Chondrocyte (in vitro differentiated cells): ENCODE results near the gene PDLIM1. TPM values are rescaled to one million over a fixed set of nuclear protein-coding genes. Genes with fewer than 3 reads are reported as not detected.
"Not testable (repeated sequence)": the region's sequence is repeated elsewhere in the genome, so short reads cannot be mapped to it uniquely, and the experiment has no call there.

Source experiments
- DNase-seq: peaks from one replicate; pipeline ENCODE4 v3.0.0; 2021; ENCODE audit warnings: mixed read lengths, low spot score
- H3K27ac Mint-ChIP-seq: one replicate; pipeline ENCODE4 v1.8.0; 2021; ENCODE audit warnings: mild to moderate bottlenecking, moderate library complexity, mixed read lengths; ENCODE audit not compliant: unreplicated experiment
- H3K27me3 Mint-ChIP-seq: 2 replicates; pipeline ENCODE4 v1.8.0; 2021; ENCODE audit warnings: low read depth, mixed read lengths
- H3K36me3 Mint-ChIP-seq: 2 replicates; pipeline ENCODE4 v1.8.0; 2021; ENCODE audit warnings: low read depth, mixed read lengths
- H3K4me1 Mint-ChIP-seq: 2 replicates; pipeline ENCODE4 v1.8.0; 2021; ENCODE audit warnings: low read depth, mild to moderate bottlenecking, mixed read lengths
- H3K4me3 Mint-ChIP-seq: one replicate; pipeline ENCODE4 v1.8.0; 2021; ENCODE audit warnings: mild to moderate bottlenecking, moderate library complexity, mixed read lengths; ENCODE audit not compliant: unreplicated experiment
- H3K9me3 Mint-ChIP-seq: 2 replicates; pipeline ENCODE4 v1.8.0; 2021; ENCODE audit warnings: low read depth, mixed read lengths
- total RNA-seq: library from RNA; stranded (reverse); gene quantifications from 3 replicates; pipeline ENCODE4 v1.2.1, GENCODE V29; 2021
- TF ChIP-seq, protein P1 (sequence below): fragments of 200-600 bp; sonication (generic); IDR thresholded peaks from 2 replicates; pipeline ENCODE4 v1.5.0; 2021; ENCODE audit warnings: antibody characterized with exemption, mild to moderate bottlenecking, moderate library complexity

Gene PDLIM1
- total RNA-seq, 1 donor from 2014 or later, result 110 TPM

DNA sequence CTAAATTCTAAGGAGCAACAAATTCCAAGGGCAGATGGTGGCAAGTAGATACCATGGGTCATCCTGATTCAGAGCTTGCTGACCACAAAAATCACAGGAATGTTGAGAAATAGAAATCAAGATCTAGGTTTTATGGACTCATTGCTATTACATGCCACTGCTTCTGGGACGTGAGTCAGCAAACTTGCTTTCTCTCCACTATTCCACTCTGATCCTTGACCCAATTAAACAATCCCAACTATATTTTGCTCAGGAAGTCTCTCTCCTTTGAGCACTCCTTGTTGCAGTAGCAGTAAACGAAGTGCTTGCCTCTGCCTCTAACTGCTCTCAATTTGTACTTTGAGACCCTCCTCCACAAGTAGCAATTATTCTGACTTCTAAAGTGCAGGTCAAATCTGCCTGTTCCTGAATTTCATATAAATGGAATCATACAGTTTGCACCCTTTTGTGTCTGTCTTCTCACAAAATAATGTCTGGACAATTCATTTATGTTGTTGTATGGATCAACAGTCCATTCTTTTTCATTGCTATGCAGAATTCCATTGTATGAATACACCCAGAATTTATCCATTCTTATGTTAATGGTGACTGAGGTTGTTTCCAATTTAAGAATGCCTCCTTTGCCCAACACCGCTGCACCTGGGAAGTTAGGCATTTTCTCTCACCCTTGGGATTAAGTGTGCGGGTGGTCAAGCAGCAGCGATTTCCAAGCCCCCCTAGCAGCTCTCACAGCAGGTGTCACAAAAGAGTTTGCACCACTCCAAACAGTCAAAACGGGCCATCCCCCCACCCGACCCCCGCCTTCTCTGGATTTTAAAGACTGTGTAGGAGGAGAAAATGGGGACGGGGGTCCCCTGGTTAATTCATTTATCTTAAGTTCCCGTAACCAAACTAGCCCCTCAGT, 60.8 kb downstream of the PDLIM1 start:
- peak overlapping the region; percentile 91 for H3K27ac Mint-ChIP-seq
- H3K36me3 Mint-ChIP-seq, result peaks cover 12% of the 10 kb centered on the region
- H3K27me3 Mint-ChIP-seq, result no peaks in the 10 kb centered on the region
- TF ChIP-seq, protein P1, sequence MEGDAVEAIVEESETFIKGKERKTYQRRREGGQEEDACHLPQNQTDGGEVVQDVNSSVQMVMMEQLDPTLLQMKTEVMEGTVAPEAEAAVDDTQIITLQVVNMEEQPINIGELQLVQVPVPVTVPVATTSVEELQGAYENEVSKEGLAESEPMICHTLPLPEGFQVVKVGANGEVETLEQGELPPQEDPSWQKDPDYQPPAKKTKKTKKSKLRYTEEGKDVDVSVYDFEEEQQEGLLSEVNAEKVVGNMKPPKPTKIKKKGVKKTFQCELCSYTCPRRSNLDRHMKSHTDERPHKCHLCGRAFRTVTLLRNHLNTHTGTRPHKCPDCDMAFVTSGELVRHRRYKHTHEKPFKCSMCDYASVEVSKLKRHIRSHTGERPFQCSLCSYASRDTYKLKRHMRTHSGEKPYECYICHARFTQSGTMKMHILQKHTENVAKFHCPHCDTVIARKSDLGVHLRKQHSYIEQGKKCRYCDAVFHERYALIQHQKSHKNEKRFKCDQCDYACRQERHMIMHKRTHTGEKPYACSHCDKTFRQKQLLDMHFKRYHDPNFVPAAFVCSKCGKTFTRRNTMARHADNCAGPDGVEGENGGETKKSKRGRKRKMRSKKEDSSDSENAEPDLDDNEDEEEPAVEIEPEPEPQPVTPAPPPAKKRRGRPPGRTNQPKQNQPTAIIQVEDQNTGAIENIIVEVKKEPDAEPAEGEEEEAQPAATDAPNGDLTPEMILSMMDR, result no peak
- DNase-seq, result no peak
- H3K9me3 Mint-ChIP-seq, result no peaks in the 10 kb centered on the region
- peaks cover 44% of the 10 kb centered on the region for H3K4me1 Mint-ChIP-seq
- H3K4me3 Mint-ChIP-seq, result peak overlapping the region; percentile 55

DNA sequence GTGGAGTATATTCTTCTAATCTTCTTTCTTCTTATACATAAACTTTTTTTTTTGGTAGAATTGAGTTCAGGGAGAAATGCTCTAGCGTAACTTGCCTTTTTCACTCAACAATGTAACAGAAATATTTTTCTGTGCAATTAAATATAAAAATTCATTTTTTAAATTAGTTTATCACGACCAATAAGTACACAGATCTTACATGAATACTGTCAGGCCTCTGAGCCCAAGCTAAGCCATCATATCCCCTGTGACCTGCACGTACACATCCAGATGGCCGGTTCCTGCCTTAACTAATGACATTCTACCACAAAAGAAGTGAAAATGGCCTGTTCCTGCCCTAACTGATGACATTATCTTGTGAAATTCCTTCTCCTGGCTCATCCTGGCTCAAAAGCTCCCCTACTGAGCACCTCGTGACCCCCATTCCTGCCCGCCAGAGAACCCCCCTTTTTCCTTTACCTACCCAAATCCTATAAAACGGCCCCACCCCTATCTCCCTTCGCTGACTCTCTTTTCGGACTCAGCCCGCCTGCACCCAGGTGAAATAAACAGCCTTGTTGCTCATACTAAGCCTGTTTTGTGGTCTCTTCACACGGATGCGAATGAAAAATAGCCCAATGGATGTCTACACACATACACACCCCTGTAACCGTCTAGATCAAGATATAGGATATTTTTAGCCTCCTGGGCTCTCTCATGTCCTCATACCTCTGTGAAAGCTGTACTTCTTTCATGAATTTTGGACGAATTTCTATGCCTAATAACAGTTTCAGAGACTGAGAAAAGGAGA, 61.7 kb downstream of the PDLIM1 start:
- Mint-ChIP-seq H3K27ac (peak overlapping the region; percentile 91), H3K4me3 (peak overlapping the region; percentile 14), H3K4me1 (peaks cover 41% of the 10 kb centered on the region), H3K36me3 (peaks cover 12% of the 10 kb centered on the region)
- not testable (repeated sequence) for H3K9me3 Mint-ChIP-seq, DNase-seq, H3K27me3 Mint-ChIP-seq

DNA sequence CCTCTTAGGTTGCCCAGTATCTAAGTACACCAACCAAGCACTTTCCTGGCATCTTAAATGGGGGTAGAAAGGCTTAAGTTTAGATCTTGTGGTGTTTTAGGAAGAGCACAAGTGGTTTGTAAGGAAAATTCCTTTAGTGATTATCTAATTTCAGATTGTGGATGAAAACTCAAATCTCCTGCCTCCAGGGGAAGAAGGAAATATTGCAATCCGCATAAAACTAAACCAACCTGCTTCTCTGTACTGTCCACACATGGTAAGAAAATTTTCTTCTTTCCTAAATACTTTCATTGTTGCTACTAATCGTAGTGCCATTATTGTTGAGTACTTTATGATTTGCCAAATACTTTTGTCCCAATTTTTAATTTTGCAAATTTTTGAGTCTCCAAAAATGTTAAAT, 65.7 kb downstream of the PDLIM1 start:
- no peaks in the 10 kb centered on the region for H3K27me3 Mint-ChIP-seq
- peaks cover 4% of the 10 kb centered on the region for H3K9me3 Mint-ChIP-seq
- no peak overlapping the region for H3K4me3 Mint-ChIP-seq
- no peak for DNase-seq
- H3K4me1 Mint-ChIP-seq, result peaks cover 45% of the 10 kb centered on the region
- TF ChIP-seq, protein P1, result no peak
- H3K27ac Mint-ChIP-seq, result no peak overlapping the region
- H3K36me3 Mint-ChIP-seq, result peaks cover 3% of the 10 kb centered on the region

DNA sequence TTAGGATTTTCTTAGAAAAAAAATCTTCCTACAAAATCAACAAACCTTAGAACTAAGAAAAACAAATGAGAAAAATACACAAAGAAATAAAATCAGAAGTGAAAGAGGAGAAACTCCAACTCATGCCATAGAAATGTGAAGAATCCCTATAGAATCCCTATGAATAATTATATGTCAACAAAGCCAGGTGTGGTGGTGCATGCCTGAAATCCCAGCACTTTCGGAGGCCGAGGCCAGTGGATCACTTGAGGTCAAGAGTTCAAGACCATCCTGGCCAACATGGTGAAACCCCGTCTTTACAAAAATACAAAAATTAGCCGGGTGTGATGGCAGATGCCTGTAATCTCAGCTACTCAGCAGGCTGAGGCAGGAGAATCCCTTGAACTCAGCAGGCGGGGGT, 69.7 kb downstream of the PDLIM1 start:
- TF ChIP-seq, protein P1, result no peak
- peaks cover 3% of the 10 kb centered on the region for H3K36me3 Mint-ChIP-seq
- no peaks in the 10 kb centered on the region for H3K27me3 Mint-ChIP-seq
- peaks cover 9% of the 10 kb centered on the region for H3K9me3 Mint-ChIP-seq
- peak overlapping the region; percentile 75 for H3K27ac Mint-ChIP-seq
- no peak overlapping the region for H3K4me3 Mint-ChIP-seq
- H3K4me1 Mint-ChIP-seq, result peaks cover 53% of the 10 kb centered on the region
- no peak for DNase-seq

DNA sequence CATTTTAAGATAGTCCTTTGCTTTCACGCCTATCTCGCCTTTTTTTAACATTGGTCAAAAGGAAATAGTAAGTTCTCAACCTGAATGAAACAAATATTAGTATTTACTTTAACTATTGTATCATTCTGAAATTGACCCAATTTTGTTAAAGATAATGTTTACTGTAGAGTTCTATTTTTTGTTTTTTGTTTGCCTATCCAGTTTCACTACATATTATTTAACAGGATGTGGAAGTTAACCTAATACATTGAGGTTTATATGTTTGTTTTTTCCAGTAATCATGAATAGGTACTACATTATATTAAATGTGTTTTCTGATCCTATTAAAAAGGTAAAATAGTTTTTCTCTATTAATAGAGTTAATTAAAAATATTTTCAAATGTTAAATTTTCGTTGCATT, 70.3 kb downstream of the PDLIM1 start:
- H3K36me3 Mint-ChIP-seq, result peaks cover 3% of the 10 kb centered on the region
- no peak overlapping the region for H3K4me3 Mint-ChIP-seq
- H3K27ac Mint-ChIP-seq, result no peak overlapping the region
- TF ChIP-seq, protein P1, result no peak
- H3K9me3 Mint-ChIP-seq, result peaks cover 9% of the 10 kb centered on the region
- no peaks in the 10 kb centered on the region for H3K27me3 Mint-ChIP-seq
- no peak for DNase-seq
- peaks cover 55% of the 10 kb centered on the region for H3K4me1 Mint-ChIP-seq
